Ammon's horn (tissue), 1 donor: ENCODE results near the gene TMEM170B.

Experiments used
- DNase-seq: peaks from one replicate; pipeline ENCODE4 v3.0.0-alpha.2; 2016; ENCODE audit warnings: low spot score

The TMEM170B gene

DNA sequence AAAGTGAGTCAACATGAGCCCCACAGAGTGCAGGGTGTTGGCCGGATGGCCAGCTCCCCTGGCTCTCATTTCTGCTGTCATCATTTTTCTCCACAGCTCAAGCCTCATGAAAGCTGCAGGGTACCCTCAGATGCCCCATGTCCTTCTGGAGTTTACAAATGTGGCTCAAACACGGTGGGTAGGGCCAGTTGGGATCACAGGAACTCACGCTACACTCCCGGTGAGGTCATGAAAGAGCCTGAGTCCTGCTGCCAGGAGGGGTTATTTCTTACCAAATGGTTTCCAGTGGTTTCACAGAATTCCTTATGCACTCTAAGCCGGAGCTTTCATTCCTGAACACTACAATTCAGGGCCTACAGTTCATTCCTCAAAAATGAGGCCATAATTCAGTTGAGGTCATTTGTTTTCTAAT lies 78.7 kb downstream of the TMEM170B start:
- DNase-seq: no peak

DNA sequence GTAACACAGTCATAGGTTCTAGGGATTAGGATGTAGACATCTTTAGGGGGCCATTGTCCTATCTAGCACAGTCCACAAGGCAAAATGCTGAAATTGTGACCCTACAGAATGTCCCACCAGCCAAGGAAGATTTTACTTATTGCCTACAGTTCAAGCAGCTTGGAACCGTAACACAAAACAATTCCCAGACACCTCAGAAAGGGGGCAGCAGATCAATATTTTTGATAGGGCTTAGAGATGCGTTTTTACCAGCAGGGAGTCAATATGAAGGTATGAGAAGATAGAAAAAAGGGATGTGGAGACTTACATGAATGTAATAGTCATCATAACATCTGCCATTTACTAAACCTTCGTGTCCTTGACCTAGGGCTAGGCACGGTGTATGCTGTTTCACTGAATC lies 81.0 kb downstream of the TMEM170B start:
- no peak for DNase-seq

DNA sequence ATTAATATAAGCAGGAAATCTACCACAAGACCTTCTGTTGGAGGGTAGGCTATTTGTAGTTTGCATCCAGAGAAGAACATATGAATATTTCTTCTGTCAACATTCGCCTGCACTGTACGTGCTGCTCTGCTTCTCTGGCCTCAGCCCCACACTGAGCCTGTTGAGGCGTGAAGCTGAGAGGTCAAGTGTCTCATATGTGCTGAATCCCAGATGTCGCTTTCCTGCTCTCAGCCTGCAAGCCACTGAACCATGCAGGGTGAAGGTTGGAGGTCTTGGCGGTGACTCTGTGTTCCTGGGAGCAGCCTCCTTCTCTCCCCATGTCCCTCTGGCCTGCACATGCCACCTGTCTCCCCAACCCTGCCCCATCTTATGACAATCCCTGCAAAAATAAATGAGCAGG lies 83.6 kb downstream of the TMEM170B start:
- no peak for DNase-seq

DNA sequence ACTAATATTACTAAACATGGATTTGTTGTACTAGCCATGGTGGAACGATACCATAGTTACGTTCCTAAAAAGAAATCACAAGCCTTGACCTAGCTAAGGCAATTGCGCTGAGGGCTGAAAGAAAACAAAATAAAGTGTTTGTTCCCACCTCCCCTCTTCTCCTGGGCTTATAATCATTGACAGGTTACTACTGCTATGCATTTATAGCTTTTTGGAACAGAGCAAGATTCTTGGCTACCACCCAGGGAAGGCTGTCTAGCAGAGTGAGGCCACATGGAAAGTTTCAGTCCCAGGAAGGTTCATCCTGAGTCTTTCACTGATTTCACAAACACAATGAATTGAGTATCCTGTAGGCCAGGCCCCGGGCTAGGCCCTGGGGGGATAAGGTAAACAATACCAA lies 84.6 kb downstream of the TMEM170B start:
- DNase-seq: no peak

DNA sequence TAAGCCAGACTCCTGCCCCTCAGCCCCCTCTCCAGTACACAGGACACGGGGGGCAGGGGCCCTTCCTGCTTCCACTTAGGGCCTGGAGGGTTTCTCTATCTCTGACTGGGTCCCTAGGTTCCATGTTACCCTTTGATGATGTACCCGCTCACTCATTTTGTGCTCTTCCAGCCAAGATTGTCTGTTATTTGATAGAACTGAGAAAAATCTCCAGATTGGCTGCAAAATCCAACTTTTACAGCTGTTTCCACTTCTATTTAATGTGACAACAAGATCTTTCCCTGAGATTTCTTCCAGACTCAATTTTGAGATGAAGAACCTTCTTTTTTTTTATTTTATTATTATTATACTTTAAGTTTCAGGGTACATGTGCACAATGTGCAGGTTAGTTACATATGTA lies 85.7 kb downstream of the TMEM170B start:
- no peak for DNase-seq

DNA sequence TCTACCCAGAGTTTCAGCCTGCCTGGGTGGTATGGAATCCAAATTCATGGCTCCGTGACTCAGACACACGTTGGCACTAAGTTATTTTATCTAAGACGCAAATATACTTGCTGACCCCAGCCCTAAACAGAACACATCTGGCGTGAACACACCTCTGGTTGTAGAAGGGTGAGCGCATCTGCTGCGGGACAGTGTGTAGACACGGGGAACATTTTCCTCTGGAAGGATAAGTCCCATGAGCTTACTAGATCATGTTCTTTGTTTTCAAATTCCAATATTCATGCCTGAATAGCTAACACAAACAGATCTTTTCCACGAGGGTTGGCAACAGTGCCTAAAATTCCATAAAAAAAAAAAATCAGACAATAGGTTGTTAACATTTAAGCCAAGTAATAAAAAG lies 87.8 kb downstream of the TMEM170B start:
- DNase-seq: no peak

DNA sequence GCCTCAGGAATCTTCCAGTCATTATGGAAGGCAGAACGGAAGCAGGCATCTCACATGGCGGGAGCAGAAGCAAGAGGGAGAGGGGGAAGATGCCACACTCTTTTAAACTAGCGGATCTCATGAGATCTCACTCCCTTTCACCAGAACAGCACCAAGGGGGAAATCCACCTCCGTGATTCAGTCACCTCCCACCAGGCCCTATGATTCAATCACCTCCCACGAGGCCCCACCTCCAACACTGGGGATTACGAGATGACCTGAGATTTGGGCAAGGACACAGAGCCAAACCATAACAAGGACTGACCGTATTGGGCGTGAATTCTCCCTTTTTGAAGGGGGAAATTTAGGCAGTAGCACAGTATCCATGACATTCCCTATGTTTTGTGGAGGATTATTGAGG lies 88.8 kb downstream of the TMEM170B start:
- no peak for DNase-seq

DNA sequence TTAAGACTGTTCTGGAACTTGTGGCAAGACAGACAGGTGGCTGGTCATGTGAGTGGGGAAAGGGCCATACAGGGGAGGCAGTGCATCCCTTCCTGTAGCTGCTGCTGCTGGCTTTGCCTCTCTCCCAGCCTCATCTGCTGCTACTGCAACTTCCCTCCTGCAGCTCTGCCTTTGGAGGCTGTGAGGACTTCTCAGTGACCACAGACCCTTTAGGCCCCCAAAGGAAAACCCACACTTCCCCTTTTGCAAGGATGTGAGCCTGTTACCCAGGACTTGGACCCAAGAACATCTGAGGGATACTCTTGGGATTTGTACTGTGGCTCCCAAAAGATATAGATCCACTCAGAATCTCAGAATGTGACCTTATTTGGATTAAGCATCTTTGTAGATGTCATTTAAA lies 91.0 kb downstream of the TMEM170B start:
- DNase-seq: no peak

DNA sequence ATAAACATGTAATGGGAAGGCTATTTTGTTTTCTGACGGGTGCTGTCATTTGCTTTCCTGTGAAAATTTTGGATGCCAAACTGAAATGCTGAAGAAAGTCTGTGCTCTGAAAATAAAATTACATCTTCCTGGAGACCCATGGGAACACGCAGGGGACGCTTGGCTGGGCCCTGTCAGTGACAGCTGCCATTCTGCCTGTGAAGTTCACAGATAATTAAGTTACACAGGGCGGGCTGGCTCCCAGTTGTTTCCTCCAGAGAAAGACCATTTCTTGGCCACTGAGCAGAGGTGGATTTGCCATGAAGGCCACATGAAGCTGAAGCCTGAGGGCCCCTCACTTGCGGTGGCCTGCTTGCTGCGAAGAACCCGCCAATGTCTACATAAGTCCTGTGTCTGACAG lies 93.5 kb downstream of the TMEM170B start:
- DNase-seq: no peak

DNA sequence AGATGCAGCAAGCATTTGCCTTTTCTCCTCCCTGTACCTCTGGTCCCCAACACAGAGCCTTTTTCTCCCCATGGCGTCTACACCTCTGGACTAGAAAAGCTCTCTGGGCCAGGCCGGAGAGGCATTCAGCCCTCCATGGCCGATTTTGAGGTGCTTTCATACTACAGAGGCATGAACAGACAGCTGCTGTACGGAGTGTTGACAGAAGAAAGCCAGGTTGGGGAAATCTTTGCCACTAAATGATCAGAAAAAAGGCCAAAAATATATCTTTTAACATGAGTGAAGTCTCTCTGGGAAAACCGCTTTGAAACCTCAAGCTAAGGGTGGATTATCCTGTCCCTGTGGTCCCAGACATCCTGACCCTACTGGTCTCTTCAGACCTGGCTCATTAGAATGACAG lies 94.0 kb downstream of the TMEM170B start:
- DNase-seq: no peak

DNA sequence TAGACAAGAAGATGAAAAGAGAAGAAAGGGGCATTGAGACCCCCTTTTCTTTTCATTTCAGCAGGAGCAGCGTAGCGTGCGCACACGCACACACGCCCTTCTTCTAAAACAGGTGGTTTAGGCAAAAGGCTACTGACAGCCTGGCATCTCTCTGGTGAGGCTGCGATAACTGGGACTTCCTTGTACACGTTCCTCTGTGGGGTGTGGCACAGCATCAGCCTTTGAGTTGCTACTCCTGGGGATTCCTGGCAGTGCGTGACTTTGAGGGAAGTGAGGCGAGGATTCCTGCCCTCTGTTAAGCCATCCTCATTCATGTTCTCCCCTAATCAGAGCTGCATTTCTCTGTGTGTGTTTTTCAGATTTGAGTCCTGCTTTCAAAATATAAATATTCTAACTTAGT lies 94.7 kb downstream of the TMEM170B start:
- DNase-seq: no peak

DNA sequence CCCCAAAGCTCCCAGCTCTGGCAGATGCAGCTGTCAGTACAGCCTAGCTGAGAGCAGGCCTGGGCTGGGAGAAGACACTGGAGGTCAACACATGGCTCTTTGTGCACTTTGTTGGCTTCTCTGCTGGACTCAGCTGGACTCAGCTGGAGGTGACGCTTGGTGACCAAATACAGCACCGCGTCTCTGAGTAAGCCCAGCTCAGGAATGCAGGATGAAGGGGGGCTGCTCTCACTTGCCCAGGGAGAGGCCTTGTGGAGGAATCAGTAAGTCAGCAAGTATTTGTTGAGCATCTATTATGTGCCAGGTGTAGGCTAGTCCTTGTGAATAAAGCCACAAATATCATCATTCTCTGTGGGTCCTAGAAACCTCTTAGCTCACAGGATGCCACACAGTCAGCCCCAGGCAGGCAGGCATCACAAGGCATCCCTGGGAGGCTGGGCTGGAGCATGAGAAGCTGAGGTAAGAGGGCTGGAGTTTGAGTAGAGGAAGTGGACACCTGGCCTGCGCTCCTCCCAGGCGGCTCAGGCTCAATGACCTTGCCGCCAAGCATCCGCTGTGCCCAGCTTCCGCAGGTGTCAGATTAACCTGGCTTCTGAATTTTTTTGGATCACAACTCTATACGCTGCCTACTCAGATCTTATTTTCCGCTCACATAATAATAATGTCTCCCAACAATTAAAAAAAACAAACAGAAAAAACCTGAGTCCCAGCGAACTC lies 95.4 kb downstream of the TMEM170B start:
- no peak for DNase-seq
